Liver (tissue), 10 donors: ENCODE results near the gene COPS7A. TPM values are rescaled to one million over a fixed set of nuclear protein-coding genes. Genes with fewer than 3 reads are reported as not detected.

Experiments used
- DNase-seq: peaks from one replicate; pipeline ENCODE4 v3.0.0-alpha.2; 2017; ENCODE audit warnings: low spot score
- H3K27ac ChIP-seq, 2 donors: one replicate each; pipeline ENCODE4 v1.7.0; 2013; ENCODE audit warnings: inconsistent platforms in 2 of 2, low read length in 2 of 2, control low read depth in 1 of 2, low read depth in 1 of 2, mild to moderate bottlenecking in 1 of 2
- H3K27me3 ChIP-seq, 4 donors: one replicate each; pipeline versions ENCODE4 v1.6.1 to v1.7.0; 2013; ENCODE audit warnings: low read length in 3 of 4, inconsistent platforms in 1 of 4, mild to moderate bottlenecking in 1 of 4, moderate library complexity in 1 of 4; ENCODE audit not compliant: control insufficient read depth in 4 of 4, insufficient read depth in 4 of 4
- H3K36me3 ChIP-seq, 4 donors: one replicate each; pipeline versions ENCODE4 v1.6.1 to v1.7.0; 2013; ENCODE audit warnings: low read length in 3 of 4, mild to moderate bottlenecking in 3 of 4, low read depth in 1 of 4, moderate library complexity in 1 of 4; ENCODE audit not compliant: control insufficient read depth in 4 of 4, insufficient read depth in 3 of 4
- H3K4me1 ChIP-seq, 4 donors: one replicate each; pipeline versions ENCODE4 v1.6.1 to v1.7.0; 2013; ENCODE audit warnings: low read length in 3 of 4, mild to moderate bottlenecking in 3 of 4, moderate library complexity in 1 of 4; ENCODE audit not compliant: control insufficient read depth in 4 of 4, insufficient read depth in 4 of 4
- H3K4me3 ChIP-seq, 3 donors: one replicate each; pipeline versions ENCODE4 v1.6.1 to v1.7.0; 2013; ENCODE audit warnings: low read length in 3 of 3, control low read depth in 1 of 3, low read depth in 1 of 3, mild to moderate bottlenecking in 1 of 3
- H3K9ac ChIP-seq, 2 donors: one replicate each; pipeline ENCODE4 v1.7.0; 2013; ENCODE audit warnings: low read length in 2 of 2, mild to moderate bottlenecking in 2 of 2, moderate library complexity in 2 of 2, control low read depth in 1 of 2, low read depth in 1 of 2
- H3K9me3 ChIP-seq, 4 donors: one replicate each; pipeline versions ENCODE4 v1.6.1 to v1.7.0; 2013; ENCODE audit warnings: low read length in 3 of 4; ENCODE audit not compliant: control insufficient read depth in 4 of 4
- ATF3 ChIP-seq: IDR thresholded peaks from 2 replicates; pipeline ENCODE4 v1.6.1; 2016; ENCODE audit warnings: antibody characterized with exemption
- CTCF ChIP-seq: fragments of 150-350 bp; IDR thresholded peaks from 2 replicates; pipeline ENCODE4 v1.5.1; 2017; ENCODE audit warnings: improper control_type of control experiment, low read depth, low read length; ENCODE audit not compliant: missing input control
- EGR1 ChIP-seq, 2 donors: IDR thresholded peaks; 2 replicates each; pipeline ENCODE4 v1.6.1; 2016 to 2018; ENCODE audit warnings: antibody characterized with exemption in 2 of 2, low read depth in 2 of 2
- FOXA1 ChIP-seq: IDR thresholded peaks from 2 replicates; pipeline ENCODE4 v1.6.1; 2016; ENCODE audit warnings: antibody characterized with exemption
- FOXA2 ChIP-seq: IDR thresholded peaks from 2 replicates; pipeline ENCODE4 v1.6.1; 2016; ENCODE audit warnings: antibody characterized with exemption
- GABPA ChIP-seq, 2 donors: IDR thresholded peaks in 1 of 2; conservative IDR thresholded peaks in 1 of 2; 2 replicates each; pipeline ENCODE4 v1.6.1; 2016; ENCODE audit warnings: antibody characterized with exemption in 2 of 2, mild to moderate bottlenecking in 1 of 2, moderate library complexity in 1 of 2
- HNF4A ChIP-seq, 2 donors: conservative IDR thresholded peaks; 2 replicates each; pipeline ENCODE4 v1.6.1; 2016; ENCODE audit warnings: antibody characterized with exemption in 2 of 2, mild to moderate bottlenecking in 2 of 2
- HNF4G ChIP-seq: IDR thresholded peaks from 2 replicates; pipeline ENCODE4 v1.6.1; 2016; ENCODE audit warnings: antibody characterized with exemption
- JUND ChIP-seq, 2 donors: IDR thresholded peaks; 2 replicates each; pipeline ENCODE4 v1.6.1; 2016; ENCODE audit warnings: antibody characterized with exemption in 2 of 2
- MAX ChIP-seq: IDR thresholded peaks from 2 replicates; pipeline ENCODE4 v1.6.1; 2016; ENCODE audit warnings: antibody characterized with exemption
- NR2F2 ChIP-seq: IDR thresholded peaks from 2 replicates; pipeline ENCODE4 v1.6.1; 2016; ENCODE audit warnings: antibody characterized with exemption
- RAD21 ChIP-seq, 2 donors: IDR thresholded peaks; 2 replicates each; pipeline ENCODE4 v1.6.1; 2016; ENCODE audit warnings: antibody characterized with exemption in 2 of 2, mild to moderate bottlenecking in 2 of 2
- REST ChIP-seq: IDR thresholded peaks from 2 replicates; pipeline ENCODE4 v1.6.1; 2016; ENCODE audit warnings: antibody characterized with exemption, mild to moderate bottlenecking
- RXRA ChIP-seq, 2 donors: IDR thresholded peaks; 2 replicates each; pipeline ENCODE4 v1.6.1; 2017 to 2018; ENCODE audit warnings: antibody characterized with exemption in 2 of 2, mild to moderate bottlenecking in 1 of 2
- SP1 ChIP-seq: IDR thresholded peaks from 2 replicates; pipeline ENCODE4 v1.6.1; 2018; ENCODE audit warnings: antibody characterized with exemption, mild to moderate bottlenecking
- TAF1 ChIP-seq: conservative IDR thresholded peaks from 2 replicates; pipeline ENCODE4 v1.6.1; 2016; ENCODE audit warnings: antibody characterized with exemption, mild to moderate bottlenecking
- YY1 ChIP-seq: IDR thresholded peaks from 2 replicates; pipeline ENCODE4 v1.6.1; 2016; ENCODE audit warnings: antibody characterized with exemption, mild to moderate bottlenecking
- ZBTB33 ChIP-seq: IDR thresholded peaks from 2 replicates; pipeline ENCODE4 v1.6.1; 2016; ENCODE audit warnings: antibody characterized with exemption
- WGBS: extraction: QIAGEN DNeasy Blood & Tissue Kit; methylation state at CpG from one replicate; pipeline ENCODE4 v1.1.7; 2013; 5-methylcytosine and 5-hydroxymethylcytosine counted together
- polyA plus RNA-seq, 2 donors: library from polyadenylated mRNA; stranded (reverse) in 1 of 2; unstranded in 1 of 2; fragments of 200-250 nt in 1 of 2; fragments of >200 nt in 1 of 2; fragmentation: Nextera tagmentation in 1 of 2; extraction: Ambion mirVana in 1 of 2; gene quantifications; one replicate each; pipeline versions ENCODE4 v1.2.1 to v1.2.3, GENCODE V29; 2013 to 2015
- small RNA-seq: library from RNA; depleted of rRNA; stranded (forward); fragments of <200 nt; gene quantifications from one replicate; pipeline ENCODE3, GENCODE V24; 2014
- total RNA-seq, 2 donors: library from RNA; depleted of rRNA; stranded (reverse); fragments of >200 nt; gene quantifications; one replicate each; pipeline ENCODE4 v1.2.3, GENCODE V29; 2014
- donor health status: healthy.
- donor health status: healthy.
- donor health status: healthy.
- donor health status: healthy.
- donor health status: healthy.

The COPS7A gene
- total and polyA plus RNA-seq, 4 donors: 26.0 to 37.7 (median 32.4) TPM

GRCh38 chr12:6780573-6780972 is 56.7 kb downstream of the COPS7A start:
- no peak overlapping the region for H3K9ac ChIP-seq
- no peak for TF ChIP-seq REST
- TF ChIP-seq HNF4A (conservative IDR thresholded peaks at IDR 0.05): no peak
- TF ChIP-seq ATF3: no peak
- no peak for TF ChIP-seq RAD21 (IDR thresholded peaks at IDR 0.05)
- TF ChIP-seq RXRA (IDR thresholded peaks at IDR 0.05): no peak
- no peak for TF ChIP-seq CTCF
- no peak for TF ChIP-seq HNF4G
- TF ChIP-seq NR2F2: no peak
- TF ChIP-seq GABPA (IDR thresholded peaks at IDR 0.05 in 1 of 2, conservative IDR thresholded peaks at IDR 0.05 in 1 of 2): no peak
- no peak for TF ChIP-seq SP1
- TF ChIP-seq JUND (IDR thresholded peaks at IDR 0.05): no peak
- TF ChIP-seq MAX: no peak
- no peak for TF ChIP-seq EGR1 (IDR thresholded peaks at IDR 0.05; ENCODE audit: low read depth in 2 of 2)
- TF ChIP-seq FOXA2: no peak
- no peak for TF ChIP-seq TAF1
- TF ChIP-seq ZBTB33: no peak
- no peak for TF ChIP-seq FOXA1
- TF ChIP-seq YY1: no peak
- peaks cover 0 to 3% (median 0%) of the 10 kb centered on the region in 4 donors for H3K36me3 ChIP-seq
- 90% methylated on average over 6 of the region's 6 CpGs for WGBS
- no peak for DNase-seq
- H3K4me3 ChIP-seq: no peak overlapping the region
- H3K27me3 ChIP-seq: no peaks in the 10 kb centered on the region
- H3K9me3 ChIP-seq: no peaks in the 10 kb centered on the region
- peak overlapping the region; percentile 50 to 90 for H3K27ac ChIP-seq
- H3K4me1 ChIP-seq: peaks cover 5 to 56% (median 46%) of the 10 kb centered on the region in 4 donors

Small RNAs within 50 kb of the gene (small RNA-seq; reads per million reads assigned to genes)
- not detected for gene RNU6-781P

Other genes starting within 250 kb of the COPS7A start
- 10 to 100 TPM; 37.6 to 38.6 TPM for gene MRPL51, start 230.8 kb upstream of the COPS7A start, total RNA-seq
- gene MRPL51, start 230.8 kb upstream of the COPS7A start, polyA plus RNA-seq: 100 to 1,000 TPM in 1 of 2 donors, 10 to 100 TPM in 1; 57.4 to 163 TPM
- gene NCAPD2, start 229.9 kb upstream of the COPS7A start, total RNA-seq: 10 to 100 TPM in 1 of 2 donors, 1 to 10 TPM in 1; 10.0 to 55.1 TPM
- gene NCAPD2, start 229.9 kb upstream of the COPS7A start, polyA plus RNA-seq: 1 to 10 TPM; 2.0 to 4.9 TPM
- 1,000 to 10,000 TPM; 1,234 to 1,389 TPM for gene GAPDH, start 189.5 kb upstream of the COPS7A start, total RNA-seq
- gene GAPDH, start 189.5 kb upstream of the COPS7A start, polyA plus RNA-seq: 1,000 to 10,000 TPM; 1,299 to 2,082 TPM
- gene IFFO1, start 168.0 kb upstream of the COPS7A start, total RNA-seq: 1 to 10 TPM; 4.8 to 5.9 TPM
- 1 to 10 TPM; 5.9 to 7.6 TPM for gene IFFO1, start 168.0 kb upstream of the COPS7A start, polyA plus RNA-seq
- gene NOP2, start 155.8 kb upstream of the COPS7A start, total RNA-seq: 10 to 100 TPM in 1 of 2 donors, 1 to 10 TPM in 1; 4.8 to 22.3 TPM
- 10 to 100 TPM; 12.5 to 15.6 TPM for gene NOP2, start 155.8 kb upstream of the COPS7A start, polyA plus RNA-seq
- gene CHD4, start 116.7 kb upstream of the COPS7A start, total RNA-seq: 100 to 1,000 TPM; 101 TPM
- gene CHD4, start 116.7 kb upstream of the COPS7A start, polyA plus RNA-seq: 10 to 100 TPM; 53.6 to 53.8 TPM
- 1 to 10 TPM in 1 of 2 donors, under 1 TPM in 1; 0.84 to 2.0 TPM for gene LPAR5, start 88.1 kb upstream of the COPS7A start, total RNA-seq
- 1 to 10 TPM in 1 of 2 donors, under 1 TPM in 1; 0.58 to 1.3 TPM for gene LPAR5, start 88.1 kb upstream of the COPS7A start, polyA plus RNA-seq
- gene ACRBP, start 76.6 kb upstream of the COPS7A start, total RNA-seq: 1 to 10 TPM in 1 of 2 donors, under 1 TPM in 1; 0.50 to 1.5 TPM
- gene ACRBP, start 76.6 kb upstream of the COPS7A start, polyA plus RNA-seq: under 1 TPM; 0.39 to 0.80 TPM
- gene ING4, start 60.9 kb upstream of the COPS7A start, total RNA-seq: 10 to 100 TPM; 14.9 to 15.5 TPM
- 10 to 100 TPM; 13.9 to 18.1 TPM for gene ING4, start 60.9 kb upstream of the COPS7A start, polyA plus RNA-seq
- 10 to 100 TPM in 1 of 2 donors, 1 to 10 TPM in 1; 8.5 to 11.5 TPM for gene ZNF384, start 34.7 kb upstream of the COPS7A start, total RNA-seq
- gene ZNF384, start 34.7 kb upstream of the COPS7A start, polyA plus RNA-seq: 10 to 100 TPM in 1 of 2 donors, 1 to 10 TPM in 1; 3.9 to 12.7 TPM
- gene PIANP, start 23.2 kb upstream of the COPS7A start, total RNA-seq: not detected
- gene PIANP, start 23.2 kb upstream of the COPS7A start, polyA plus RNA-seq: under 1 TPM in 1 of 2 donors, not detected in 1; 0.03 TPM
- 100 to 1,000 TPM in 1 of 2 donors, 10 to 100 TPM in 1; 59.6 to 131 TPM for gene MLF2, start 29.1 kb downstream of the COPS7A start, total RNA-seq
- 100 to 1,000 TPM; 194 to 235 TPM for gene MLF2, start 29.1 kb downstream of the COPS7A start, polyA plus RNA-seq
- 100 to 1,000 TPM in 1 of 2 donors, 10 to 100 TPM in 1; 26.3 to 106 TPM for gene PTMS, start 42.3 kb downstream of the COPS7A start, total RNA-seq
- 100 to 1,000 TPM; 103 to 261 TPM for gene PTMS, start 42.3 kb downstream of the COPS7A start, polyA plus RNA-seq
- gene LAG3, start 48.5 kb downstream of the COPS7A start, total RNA-seq: under 1 TPM; 0.14 to 0.42 TPM
- gene LAG3, start 48.5 kb downstream of the COPS7A start, polyA plus RNA-seq: 1 to 10 TPM in 1 of 2 donors, under 1 TPM in 1; 0.53 to 1.2 TPM
- 10 to 100 TPM; 22.5 to 44.8 TPM for gene CD4, start 65.5 kb downstream of the COPS7A start, total RNA-seq
- gene CD4, start 65.5 kb downstream of the COPS7A start, polyA plus RNA-seq: 10 to 100 TPM; 15.9 to 41.5 TPM
- 1 to 10 TPM in 1 of 2 donors, under 1 TPM in 1; 0.59 to 2.1 TPM for gene GPR162, start 97.8 kb downstream of the COPS7A start, total RNA-seq
- gene GPR162, start 97.8 kb downstream of the COPS7A start, polyA plus RNA-seq: 1 to 10 TPM; 1.4 to 2.4 TPM
- gene P3H3, start 104.4 kb downstream of the COPS7A start, total RNA-seq: 1 to 10 TPM; 1.5 to 1.9 TPM
- 1 to 10 TPM in 1 of 2 donors, under 1 TPM in 1; 0.42 to 1.7 TPM for gene P3H3, start 104.4 kb downstream of the COPS7A start, polyA plus RNA-seq
- under 1 TPM in 1 of 2 donors, not detected in 1; under 0.01 TPM for gene GNB3, start 116.9 kb downstream of the COPS7A start, total RNA-seq
- under 1 TPM in 1 of 2 donors, not detected in 1; 0.12 TPM for gene GNB3, start 116.9 kb downstream of the COPS7A start, polyA plus RNA-seq
- 10 to 100 TPM in 1 of 2 donors, under 1 TPM in 1; 0.25 to 26.0 TPM for gene CDCA3, start 127.2 kb downstream of the COPS7A start, total RNA-seq
- gene CDCA3, start 127.2 kb downstream of the COPS7A start, polyA plus RNA-seq: 1 to 10 TPM; 1.3 to 3.9 TPM
- 10 to 100 TPM; 39.8 to 41.0 TPM for gene USP5, start 128.1 kb downstream of the COPS7A start, total RNA-seq
- gene USP5, start 128.1 kb downstream of the COPS7A start, polyA plus RNA-seq: 10 to 100 TPM; 15.2 to 31.6 TPM
- gene TPI1, start 143.5 kb downstream of the COPS7A start, total RNA-seq: 100 to 1,000 TPM; 190 to 252 TPM
- 100 to 1,000 TPM; 540 to 547 TPM for gene TPI1, start 143.5 kb downstream of the COPS7A start, polyA plus RNA-seq
- gene SPSB2, start 149.3 kb downstream of the COPS7A start, total RNA-seq: 1 to 10 TPM; 3.2 to 4.3 TPM
- gene SPSB2, start 149.3 kb downstream of the COPS7A start, polyA plus RNA-seq: 1 to 10 TPM; 3.9 to 4.6 TPM
- gene LRRC23, start 180.8 kb downstream of the COPS7A start, total RNA-seq: 1 to 10 TPM; 2.0 to 3.6 TPM
- gene LRRC23, start 180.8 kb downstream of the COPS7A start, polyA plus RNA-seq: 1 to 10 TPM in 1 of 2 donors, under 1 TPM in 1; 0.92 to 2.3 TPM
- 1 to 10 TPM; 1.1 to 3.1 TPM for gene ENO2, start 190.5 kb downstream of the COPS7A start, total RNA-seq
- gene ENO2, start 190.5 kb downstream of the COPS7A start, polyA plus RNA-seq: 1 to 10 TPM; 1.3 to 1.6 TPM
- gene ATN1, start 203.9 kb downstream of the COPS7A start, total RNA-seq: 10 to 100 TPM in 1 of 2 donors, 1 to 10 TPM in 1; 3.6 to 10.2 TPM
- 10 to 100 TPM in 1 of 2 donors, 1 to 10 TPM in 1; 5.6 to 12.6 TPM for gene ATN1, start 203.9 kb downstream of the COPS7A start, polyA plus RNA-seq
- gene RNU7-1, start 219.8 kb downstream of the COPS7A start, total RNA-seq: not detected
- gene RNU7-1, start 219.8 kb downstream of the COPS7A start, polyA plus RNA-seq: not detected
- gene C12orf57, start 220.0 kb downstream of the COPS7A start, total RNA-seq: 10 to 100 TPM; 49.2 to 53.8 TPM
- 100 to 1,000 TPM in 1 of 2 donors, 10 to 100 TPM in 1; 77.7 to 193 TPM for gene C12orf57, start 220.0 kb downstream of the COPS7A start, polyA plus RNA-seq
- 10 to 100 TPM; 19.7 to 41.0 TPM for gene PTPN6, start 227.3 kb downstream of the COPS7A start, total RNA-seq
- 10 to 100 TPM; 15.2 to 19.4 TPM for gene PTPN6, start 227.3 kb downstream of the COPS7A start, polyA plus RNA-seq
- 10 to 100 TPM; 82.7 to 99.1 TPM for gene PHB2, start 246.6 kb downstream of the COPS7A start, total RNA-seq
- 100 to 1,000 TPM; 107 to 133 TPM for gene PHB2, start 246.6 kb downstream of the COPS7A start, polyA plus RNA-seq
- gene EMG1, start 246.9 kb downstream of the COPS7A start, total RNA-seq: 10 to 100 TPM; 14.7 to 18.0 TPM
- gene EMG1, start 246.9 kb downstream of the COPS7A start, polyA plus RNA-seq: 10 to 100 TPM; 11.5 to 28.6 TPM